ENCODE data around the gene MRPS9. TPM values are rescaled to one million over a fixed set of nuclear protein-coding genes. Genes with fewer than 3 reads are reported as not detected.

The MRPS9 gene
- total and polyA plus RNA-seq, 2 donors (not counting 3 experiments of a cell fraction or from before 2014, with no cell fraction given) = 14.5 to 23.9 TPM

DNA sequence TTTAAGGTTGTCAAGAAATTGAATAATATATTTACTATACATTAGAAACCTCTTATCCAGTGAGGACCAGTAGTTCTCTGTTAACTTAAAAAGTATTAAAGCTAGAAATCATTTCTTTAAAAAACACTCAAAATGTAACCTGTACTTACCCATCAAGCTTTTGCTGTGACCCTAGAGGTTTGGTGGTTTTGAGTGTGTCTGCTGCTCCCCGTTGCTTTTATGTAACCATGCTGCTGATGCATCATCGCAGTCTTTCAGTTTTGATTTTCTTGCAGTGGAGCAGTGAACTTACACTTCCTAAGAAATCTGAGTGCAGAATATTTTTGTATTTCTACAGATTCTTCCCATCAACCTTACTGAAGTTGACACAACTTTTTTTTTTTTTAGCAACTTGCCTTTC is 34.2 kb downstream of the MRPS9 start:
- ChIA-PET POLR2A (no interaction called here), CTCF (interaction anchor here (0.6 to 1.2 kb wide), 2 partner anchors 14 to 166 kb away, joined by 3 to 4 read pairs; no protein-coding TSS in a partner anchor)
- H3K9me1 ChIP-seq (replicated peaks; ENCODE audit: control insufficient read depth, extremely low read depth, insufficient read depth, low read length) = no peaks in the 10 kb centered on the region
- no peaks in the 10 kb centered on the region for H3K4me1 ChIP-seq (ENCODE audit: control insufficient read depth, extremely low read depth, insufficient read depth, low read length)
- H3K4me3 ChIP-seq (replicated peaks in 1 of 3; ENCODE audit: insufficient read depth in 1 of 3, low read depth in 1 of 3, low read length in 3 of 3) = no peak overlapping the region
- no peak overlapping the region for H3K4me2 ChIP-seq (ENCODE audit: insufficient read depth, low read length)
- no peaks in the 10 kb centered on the region for H3K36me3 ChIP-seq (ENCODE audit: control insufficient read depth in 2 of 2, extremely low read depth in 1 of 2, insufficient read depth in 2 of 2, low read length in 2 of 2)
- DNase-seq (ENCODE audit: low read depth, low spot score) = no peak
- TF ChIP-seq EZH2 (IDR thresholded peaks at IDR 0.05; ENCODE audit: borderline replicate concordance, low read depth, low read length, severe bottlenecking) = no peak
- no peak for TF ChIP-seq MYC (IDR thresholded peaks at IDR 0.05; ENCODE audit: low read depth, low read length)
- no peak for TF ChIP-seq POLR2AphosphoS5 (IDR thresholded peaks at IDR 0.05; ENCODE audit: insufficient read depth, low read depth, low read length)
- no peak for TF ChIP-seq GATA2 (IDR thresholded peaks at IDR 0.05; ENCODE audit: insufficient read depth, insufficient read length, low read depth, low read length)
- H3K27me3 ChIP-seq (ENCODE audit: control insufficient read depth in 2 of 2, insufficient read depth in 2 of 2, low read length in 2 of 2) = no peaks in the 10 kb centered on the region
- dilution Hi-C loops (cut with MboI; ENCODE audit: extremely low pct_ligation_motif_present, low sequenced_read_pairs) (no loop called here), intact Hi-C loops (cut with micrococcal nuclease) (no loop called here)
- no peaks in the 10 kb centered on the region for H3K79me2 ChIP-seq (ENCODE audit: control insufficient read depth, insufficient read depth, low read length)
- H2AFZ ChIP-seq (ENCODE audit: low read depth, low read length) = no peak overlapping the region
- no TSS peak for BruUV-seq (replicated peaks)
- H3K27ac ChIP-seq (ENCODE audit: insufficient read depth, low read depth, low read length) = no peak overlapping the region
- no peaks in the 10 kb centered on the region for H4K20me1 ChIP-seq (replicated peaks; ENCODE audit: control insufficient read depth, extremely low read depth, insufficient read depth, low read length)
- no peak overlapping the region for H3K9ac ChIP-seq (replicated peaks; ENCODE audit: extremely low read depth, insufficient read depth, low read length)
- no peak for FAIRE-seq
- no peaks in the 10 kb centered on the region for H3K9me3 ChIP-seq (replicated peaks; ENCODE audit: control insufficient read depth, insufficient read depth, low read length)

DNA sequence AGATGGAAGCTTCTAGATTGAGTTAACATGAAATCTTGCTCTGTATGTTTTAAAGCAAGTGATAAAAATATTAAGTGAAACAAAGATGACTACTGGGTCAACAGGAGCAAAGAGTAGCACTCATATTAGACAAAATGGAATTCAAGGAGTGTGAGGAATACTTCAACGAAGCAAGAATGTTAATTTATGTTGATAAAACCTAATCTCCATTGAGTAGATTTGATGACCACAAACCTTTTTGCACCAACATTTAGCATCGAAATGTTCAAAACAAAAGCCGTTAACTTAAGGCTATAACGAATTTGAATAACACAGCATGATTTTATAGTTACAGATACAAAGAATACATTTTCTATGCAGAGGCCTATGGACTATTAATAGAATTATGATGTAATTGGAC is 35.7 kb downstream of the MRPS9 start:
- Histone ChIP-seq H3K4me1 (ENCODE audit: control insufficient read depth, extremely low read depth, insufficient read depth, low read length) (no peaks in the 10 kb centered on the region), H3K36me3 (ENCODE audit: control insufficient read depth in 2 of 2, extremely low read depth in 1 of 2, insufficient read depth in 2 of 2, low read length in 2 of 2) (no peaks in the 10 kb centered on the region), H3K79me2 (ENCODE audit: control insufficient read depth, insufficient read depth, low read length) (no peaks in the 10 kb centered on the region), H2AFZ (ENCODE audit: low read depth, low read length) (no peak overlapping the region), H3K9me3 (replicated peaks; ENCODE audit: control insufficient read depth, insufficient read depth, low read length) (no peaks in the 10 kb centered on the region), H3K4me3 (replicated peaks in 1 of 3; ENCODE audit: insufficient read depth in 1 of 3, low read depth in 1 of 3, low read length in 3 of 3) (no peak overlapping the region), H3K9ac (replicated peaks; ENCODE audit: extremely low read depth, insufficient read depth, low read length) (no peak overlapping the region), H3K27me3 (ENCODE audit: control insufficient read depth in 2 of 2, insufficient read depth in 2 of 2, low read length in 2 of 2) (no peaks in the 10 kb centered on the region), H3K4me2 (ENCODE audit: insufficient read depth, low read length) (no peak overlapping the region), H4K20me1 (replicated peaks; ENCODE audit: control insufficient read depth, extremely low read depth, insufficient read depth, low read length) (no peaks in the 10 kb centered on the region), H3K9me1 (replicated peaks; ENCODE audit: control insufficient read depth, extremely low read depth, insufficient read depth, low read length) (no peaks in the 10 kb centered on the region), H3K27ac (ENCODE audit: insufficient read depth, low read depth, low read length) (no peak overlapping the region)
- BruUV-seq (replicated peaks) = no TSS peak
- TF ChIP-seq FOS (IDR thresholded peaks at IDR 0.05; ENCODE audit: borderline replicate concordance, insufficient read depth, low read length) (no peak), POLR2AphosphoS5 (IDR thresholded peaks at IDR 0.05; ENCODE audit: insufficient read depth, low read depth, low read length) (no peak), JUN (IDR thresholded peaks at IDR 0.05; ENCODE audit: borderline replicate concordance, insufficient read depth, insufficient read length, low read depth) (no peak), POLR2A (IDR thresholded peaks at IDR 0.05; ENCODE audit: low read depth, low read length) (no peak), MYC (IDR thresholded peaks at IDR 0.05; ENCODE audit: low read depth, low read length) (no peak), GATA2 (IDR thresholded peaks at IDR 0.05; ENCODE audit: insufficient read depth, insufficient read length, low read depth, low read length) (no peak)
- dilution Hi-C loops (cut with MboI; ENCODE audit: extremely low pct_ligation_motif_present, low sequenced_read_pairs) (no loop called here), intact Hi-C loops (cut with micrococcal nuclease) (no loop called here)
- no peak for FAIRE-seq
- ChIA-PET POLR2A (no interaction called here), CTCF (no interaction called here)
- DNase-seq (ENCODE audit: low read depth, low spot score) = no peak

Measured in endothelial cell of umbilical vein (primary cell).